Neural progenitor cell (in vitro differentiated cells): ENCODE measurements around the gene ACP3. TPM values are rescaled to one million over a fixed set of nuclear protein-coding genes. Genes with fewer than 3 reads are reported as not detected.

Source experiments
- DNase-seq: peaks from one replicate; pipeline ENCODE4 v3.0.0-alpha.2; 2016; ENCODE audit warnings: low spot score
- H2AFZ ChIP-seq: fragments of 200-600 bp; sonication (generic); replicated peaks from 2 replicates; pipeline ENCODE4 v1.6.1; 2016; ENCODE audit warnings: antibody characterized with exemption
- H3F3A ChIP-seq: fragments of 200-600 bp; sonication (generic); 2 replicates; pipeline ENCODE4 v1.6.1; 2016; ENCODE audit warnings: antibody characterized with exemption, low read depth
- H3K27ac ChIP-seq: fragments of 200-600 bp; sonication (generic); 2 replicates; pipeline ENCODE4 v1.5.1; 2016; ENCODE audit warnings: mild to moderate bottlenecking
- H3K27me3 ChIP-seq: fragments of 200-600 bp; sonication (generic); 2 replicates; pipeline ENCODE4 v1.6.1; 2016; ENCODE audit warnings: mild to moderate bottlenecking, moderate library complexity
- H3K36me3 ChIP-seq: fragments of 200-600 bp; sonication (generic); 2 replicates; pipeline ENCODE4 v1.5.1; 2016
- H3K4me1 ChIP-seq: fragments of 200-600 bp; sonication (generic); 2 replicates; pipeline ENCODE4 v1.6.1; 2016; ENCODE audit warnings: mixed run types
- H3K4me2 ChIP-seq: fragments of 200-600 bp; sonication (generic); 2 replicates; pipeline ENCODE4 v1.6.1; 2016
- H3K4me3 ChIP-seq: fragments of 200-600 bp; sonication (generic); 2 replicates; pipeline ENCODE4 v1.5.1; 2016
- H3K79me2 ChIP-seq: fragments of 200-600 bp; sonication (generic); 2 replicates; pipeline ENCODE4 v1.6.1; 2016; ENCODE audit warnings: low read depth
- H3K9ac ChIP-seq: fragments of 200-600 bp; sonication (generic); 2 replicates; pipeline ENCODE4 v1.6.1; 2016
- H3K9me3 ChIP-seq: fragments of 200-600 bp; sonication (generic); 2 replicates; pipeline ENCODE4 v1.5.1; 2016; ENCODE audit warnings: low read depth
- H4K20me1 ChIP-seq: fragments of 200-600 bp; sonication (generic); 2 replicates; pipeline ENCODE4 v1.6.1; 2016; ENCODE audit warnings: low read depth
- H3K27ac Mint-ChIP-seq: 3 replicates; pipeline ENCODE4 v1.8.0; 2021; ENCODE audit warnings: mixed read lengths
- H3K27me3 Mint-ChIP-seq: 2 replicates; pipeline ENCODE4 v1.8.0; 2022; ENCODE audit warnings: low read depth, mild to moderate bottlenecking, inconsistent platforms, moderate library complexity, mixed read lengths; ENCODE audit not compliant: insufficient read depth
- H3K36me3 Mint-ChIP-seq: 3 replicates; pipeline ENCODE4 v1.8.0; 2021; ENCODE audit warnings: mixed read lengths
- H3K4me1 Mint-ChIP-seq: 3 replicates; pipeline ENCODE4 v1.8.0; 2021; ENCODE audit warnings: mixed read lengths
- H3K4me3 Mint-ChIP-seq: 3 replicates; pipeline ENCODE4 v1.8.0; 2021; ENCODE audit warnings: mild to moderate bottlenecking, moderate library complexity, mixed read lengths
- H3K9me3 Mint-ChIP-seq: 3 replicates; pipeline ENCODE4 v1.8.0; 2020; ENCODE audit warnings: mixed read lengths
- EZH2 ChIP-seq: fragments of 200-600 bp; sonication (generic); IDR thresholded peaks from 2 replicates; pipeline ENCODE4 v1.6.1; 2017; ENCODE audit warnings: antibody characterized with exemption, mild to moderate bottlenecking, moderate library complexity
- EZH2phosphoT487 ChIP-seq: fragments of 200-600 bp; sonication (generic); IDR thresholded peaks from 2 replicates; pipeline ENCODE4 v1.6.1; 2017; ENCODE audit warnings: antibody characterized with exemption
- total RNA-seq: library from RNA; depleted of rRNA; stranded (reverse); fragments of >200 nt; gene quantifications from 2 replicates; pipeline ENCODE4 v1.2.3, GENCODE V29; 2015; ENCODE audit warnings: low replicate concordance
- TF ChIP-seq, protein P1 (sequence below): fragments of 200-600 bp; sonication (generic); IDR thresholded peaks from 2 replicates; pipeline ENCODE4 v1.5.1; 2017; ENCODE audit warnings: antibody characterized with exemption, mild to moderate bottlenecking

ACP3 gene
- total RNA-seq, 1 donor from 2014 or later = not detected

DNA sequence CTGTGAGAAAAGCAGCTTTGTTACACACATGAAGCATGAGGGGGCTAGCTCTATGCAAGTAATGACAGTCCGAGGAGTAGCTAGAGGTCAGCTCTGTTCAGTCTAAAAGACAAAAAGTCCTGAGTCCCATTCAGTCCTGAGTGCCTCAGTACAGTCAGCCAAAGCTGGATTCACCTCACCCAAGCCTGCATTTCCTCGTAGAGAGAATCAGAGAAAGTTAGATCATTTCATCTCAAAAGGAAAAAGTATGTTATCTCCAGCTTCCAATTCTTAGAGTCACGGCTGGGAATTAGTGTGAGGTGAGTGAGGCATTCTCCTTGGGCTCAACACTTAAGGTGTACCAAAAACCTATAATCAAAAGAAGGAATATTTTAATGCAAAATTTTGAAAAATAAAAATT, 5.9 kb upstream of the ACP3 start:
- Histone ChIP-seq H3K36me3 (no peaks in the 10 kb centered on the region), H3K27ac (no peak overlapping the region), H4K20me1 (no peaks in the 10 kb centered on the region), H3K4me1 (no peaks in the 10 kb centered on the region), H3K79me2 (no peaks in the 10 kb centered on the region), H3K4me3 (no peak overlapping the region), H3K4me2 (no peak overlapping the region), H3K9ac (no peak overlapping the region), H2AFZ (no peak overlapping the region), H3K27me3 (no peaks in the 10 kb centered on the region), H3K9me3 (no peaks in the 10 kb centered on the region), H3F3A (no peaks in the 10 kb centered on the region)
- no peak for TF ChIP-seq EZH2phosphoT487
- TF ChIP-seq, protein P1, sequence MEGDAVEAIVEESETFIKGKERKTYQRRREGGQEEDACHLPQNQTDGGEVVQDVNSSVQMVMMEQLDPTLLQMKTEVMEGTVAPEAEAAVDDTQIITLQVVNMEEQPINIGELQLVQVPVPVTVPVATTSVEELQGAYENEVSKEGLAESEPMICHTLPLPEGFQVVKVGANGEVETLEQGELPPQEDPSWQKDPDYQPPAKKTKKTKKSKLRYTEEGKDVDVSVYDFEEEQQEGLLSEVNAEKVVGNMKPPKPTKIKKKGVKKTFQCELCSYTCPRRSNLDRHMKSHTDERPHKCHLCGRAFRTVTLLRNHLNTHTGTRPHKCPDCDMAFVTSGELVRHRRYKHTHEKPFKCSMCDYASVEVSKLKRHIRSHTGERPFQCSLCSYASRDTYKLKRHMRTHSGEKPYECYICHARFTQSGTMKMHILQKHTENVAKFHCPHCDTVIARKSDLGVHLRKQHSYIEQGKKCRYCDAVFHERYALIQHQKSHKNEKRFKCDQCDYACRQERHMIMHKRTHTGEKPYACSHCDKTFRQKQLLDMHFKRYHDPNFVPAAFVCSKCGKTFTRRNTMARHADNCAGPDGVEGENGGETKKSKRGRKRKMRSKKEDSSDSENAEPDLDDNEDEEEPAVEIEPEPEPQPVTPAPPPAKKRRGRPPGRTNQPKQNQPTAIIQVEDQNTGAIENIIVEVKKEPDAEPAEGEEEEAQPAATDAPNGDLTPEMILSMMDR = no peak
- TF ChIP-seq EZH2 = no peak
- no peaks in the 10 kb centered on the region for H3K36me3 Mint-ChIP-seq
- no peak for DNase-seq
- H3K27me3 Mint-ChIP-seq = peaks cover 3% of the 10 kb centered on the region
- no peaks in the 10 kb centered on the region for H3K9me3 Mint-ChIP-seq
- H3K4me3 Mint-ChIP-seq = no peak overlapping the region
- no peak overlapping the region for H3K27ac Mint-ChIP-seq
- H3K4me1 Mint-ChIP-seq = no peaks in the 10 kb centered on the region

- no peaks in the 10 kb centered on the region for H3K36me3 ChIP-seq
- no peak overlapping the region for H3K27ac ChIP-seq
- Mint-ChIP-seq H3K4me1 (no peaks in the 10 kb centered on the region), H3K27me3 (peaks cover 3% of the 10 kb centered on the region), H3K4me3 (no peak overlapping the region), H3K9me3 (no peaks in the 10 kb centered on the region), H3K27ac (no peak overlapping the region), H3K36me3 (no peaks in the 10 kb centered on the region)
- TF ChIP-seq EZH2phosphoT487 = no peak
- TF ChIP-seq, protein P1 = no peak
- TF ChIP-seq EZH2 = no peak
- H3K9me3 ChIP-seq = no peaks in the 10 kb centered on the region
- peak overlapping the region; percentile 8 for H2AFZ ChIP-seq
- H3K4me1 ChIP-seq = no peaks in the 10 kb centered on the region
- H3K27me3 ChIP-seq = no peaks in the 10 kb centered on the region
- no peak overlapping the region for H3K4me2 ChIP-seq
- DNase-seq = no peak
- no peak overlapping the region for H3K9ac ChIP-seq
- H3K79me2 ChIP-seq = no peaks in the 10 kb centered on the region
- H3K4me3 ChIP-seq = no peak overlapping the region
- H4K20me1 ChIP-seq = no peaks in the 10 kb centered on the region
- H3F3A ChIP-seq = no peaks in the 10 kb centered on the region
Observed at GRCh38 chr3:132311841-132312240, 5.4 kb upstream of the ACP3 start.

DNA sequence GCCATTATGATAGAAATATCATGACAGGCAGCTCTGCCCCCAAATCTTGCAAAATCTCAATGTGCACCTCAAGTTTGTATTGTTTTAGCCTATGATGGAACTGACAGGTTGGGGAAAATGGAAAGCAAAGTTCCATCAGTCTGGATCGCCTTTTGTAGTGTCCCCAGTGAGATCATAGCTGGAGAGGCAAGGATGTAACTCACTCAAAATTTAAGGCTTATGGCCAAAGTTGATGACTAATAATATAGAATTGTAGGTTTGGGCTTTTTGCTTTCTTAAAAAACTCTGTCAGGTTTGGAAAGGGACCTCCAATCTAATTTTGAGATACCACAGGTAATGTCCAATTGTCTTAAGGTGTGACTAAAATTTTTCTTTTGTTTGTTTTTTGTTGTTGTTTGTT, 1.4 kb upstream of the ACP3 start:
- Histone ChIP-seq H4K20me1 (no peaks in the 10 kb centered on the region), H3K9me3 (no peaks in the 10 kb centered on the region), H3K79me2 (no peaks in the 10 kb centered on the region), H3K4me1 (peaks cover 12% of the 10 kb centered on the region), H3K9ac (no peak overlapping the region), H3K4me3 (no peak overlapping the region), H3K36me3 (no peaks in the 10 kb centered on the region), H3K4me2 (no peak overlapping the region), H3K27me3 (no peaks in the 10 kb centered on the region), H3K27ac (no peak overlapping the region), H2AFZ (no peak overlapping the region), H3F3A (peaks cover 16% of the 10 kb centered on the region)
- DNase-seq = no peak
- TF ChIP-seq EZH2phosphoT487 (no peak), EZH2 (no peak)
- TF ChIP-seq, protein P1 = no peak
- peaks cover 14% of the 10 kb centered on the region for H3K4me1 Mint-ChIP-seq
- H3K9me3 Mint-ChIP-seq = peaks cover 3% of the 10 kb centered on the region
- H3K36me3 Mint-ChIP-seq = no peaks in the 10 kb centered on the region
- H3K27ac Mint-ChIP-seq = no peak overlapping the region
- H3K27me3 Mint-ChIP-seq = peaks cover 6% of the 10 kb centered on the region
- H3K4me3 Mint-ChIP-seq = no peak overlapping the region
